Thoracic aorta (tissue), 2 donors: ENCODE results near the gene PPP1R14D. TPM values are rescaled to one million over a fixed set of nuclear protein-coding genes. Genes with fewer than 3 reads are reported as not detected.

Experiments
- ATAC-seq: fragments of 150-250 bp; one replicate; pipeline ENCODE4 v1.8.0; 2017; ENCODE audit warnings: low read depth; ENCODE audit not compliant: insufficient number of reproducible peaks, low FRiP score
- DNase-seq: peaks from one replicate; pipeline ENCODE4 v3.0.0-alpha.2; 2020; ENCODE audit warnings: low spot score
- H3K27ac ChIP-seq, 2 donors: fragments of 200-600 bp; sonication (generic); 1 replicate in 1 of 2; 2 replicates in 1 of 2; pipeline ENCODE4 v1.5.1; 2016; ENCODE audit warnings: mild to moderate bottlenecking in 2 of 2, moderate library complexity in 2 of 2
- H3K27me3 ChIP-seq: fragments of 200-600 bp; sonication (generic); replicated peaks from 2 replicates; pipeline ENCODE4 v1.6.0; 2016; ENCODE audit warnings: mild to moderate bottlenecking; ENCODE audit not compliant: insufficient read depth
- H3K36me3 ChIP-seq: fragments of 200-600 bp; sonication (generic); one replicate; pipeline ENCODE4 v1.5.1; 2016
- H3K4me1 ChIP-seq, 2 donors: fragments of 200-600 bp; sonication (generic); 1 replicate in 1 of 2; 2 replicates in 1 of 2; pipeline versions ENCODE4 v1.5.1 to v1.6.0; 2016; ENCODE audit warnings: low read depth in 2 of 2, mild to moderate bottlenecking in 1 of 2; ENCODE audit not compliant: control insufficient read depth in 1 of 2
- H3K4me3 ChIP-seq: fragments of 200-600 bp; sonication (generic); 2 replicates; pipeline ENCODE4 v1.5.1; 2016; ENCODE audit warnings: mild to moderate bottlenecking
- H3K9me3 ChIP-seq: fragments of 200-600 bp; sonication (generic); 2 replicates; pipeline ENCODE4 v1.5.1; 2016
- total RNA-seq, 2 donors: library from RNA; depleted of rRNA; stranded (reverse); fragments of >200 nt; gene quantifications; one replicate each; pipeline versions ENCODE4 v1.1.0 to v1.2.3, GENCODE V29; 2016
- TF ChIP-seq, protein P1 (sequence below): fragments of 200-600 bp; sonication (generic); IDR thresholded peaks from one replicate; pipeline ENCODE4 v1.5.1; 2019; ENCODE audit warnings: antibody characterized with exemption

Gene PPP1R14D
- total RNA-seq, 2 donors from 2014 or later: not detected

DNA sequence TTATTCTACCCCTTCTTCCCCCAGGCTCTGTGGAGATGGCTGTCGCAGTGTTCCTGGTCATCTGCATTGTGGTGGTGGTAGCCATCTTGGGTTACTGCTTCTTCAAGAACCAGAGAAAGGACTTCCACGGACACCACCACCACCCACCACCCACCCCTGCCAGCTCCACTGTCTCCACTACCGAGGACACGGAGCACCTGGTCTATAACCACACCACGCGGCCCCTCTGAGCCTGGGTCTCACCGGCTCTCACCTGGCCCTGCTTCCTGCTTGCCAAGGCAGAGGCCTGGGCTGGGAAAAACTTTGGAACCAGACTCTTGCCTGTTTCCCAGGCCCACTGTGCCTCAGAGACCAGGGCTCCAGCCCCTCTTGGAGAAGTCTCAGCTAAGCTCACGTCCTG lies 28.2 kb upstream of the PPP1R14D start:
- no peaks in the 10 kb centered on the region for H3K9me3 ChIP-seq
- H3K4me3 ChIP-seq: no peak overlapping the region
- ATAC-seq (no peak), DNase-seq (no peak)
- no peaks in the 10 kb centered on the region for H3K36me3 ChIP-seq
- no peak overlapping the region for H3K27ac ChIP-seq
- TF ChIP-seq, protein P1, sequence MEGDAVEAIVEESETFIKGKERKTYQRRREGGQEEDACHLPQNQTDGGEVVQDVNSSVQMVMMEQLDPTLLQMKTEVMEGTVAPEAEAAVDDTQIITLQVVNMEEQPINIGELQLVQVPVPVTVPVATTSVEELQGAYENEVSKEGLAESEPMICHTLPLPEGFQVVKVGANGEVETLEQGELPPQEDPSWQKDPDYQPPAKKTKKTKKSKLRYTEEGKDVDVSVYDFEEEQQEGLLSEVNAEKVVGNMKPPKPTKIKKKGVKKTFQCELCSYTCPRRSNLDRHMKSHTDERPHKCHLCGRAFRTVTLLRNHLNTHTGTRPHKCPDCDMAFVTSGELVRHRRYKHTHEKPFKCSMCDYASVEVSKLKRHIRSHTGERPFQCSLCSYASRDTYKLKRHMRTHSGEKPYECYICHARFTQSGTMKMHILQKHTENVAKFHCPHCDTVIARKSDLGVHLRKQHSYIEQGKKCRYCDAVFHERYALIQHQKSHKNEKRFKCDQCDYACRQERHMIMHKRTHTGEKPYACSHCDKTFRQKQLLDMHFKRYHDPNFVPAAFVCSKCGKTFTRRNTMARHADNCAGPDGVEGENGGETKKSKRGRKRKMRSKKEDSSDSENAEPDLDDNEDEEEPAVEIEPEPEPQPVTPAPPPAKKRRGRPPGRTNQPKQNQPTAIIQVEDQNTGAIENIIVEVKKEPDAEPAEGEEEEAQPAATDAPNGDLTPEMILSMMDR: no peak
- no peaks in the 10 kb centered on the region for H3K4me1 ChIP-seq
- no peaks in the 10 kb centered on the region for H3K27me3 ChIP-seq

DNA sequence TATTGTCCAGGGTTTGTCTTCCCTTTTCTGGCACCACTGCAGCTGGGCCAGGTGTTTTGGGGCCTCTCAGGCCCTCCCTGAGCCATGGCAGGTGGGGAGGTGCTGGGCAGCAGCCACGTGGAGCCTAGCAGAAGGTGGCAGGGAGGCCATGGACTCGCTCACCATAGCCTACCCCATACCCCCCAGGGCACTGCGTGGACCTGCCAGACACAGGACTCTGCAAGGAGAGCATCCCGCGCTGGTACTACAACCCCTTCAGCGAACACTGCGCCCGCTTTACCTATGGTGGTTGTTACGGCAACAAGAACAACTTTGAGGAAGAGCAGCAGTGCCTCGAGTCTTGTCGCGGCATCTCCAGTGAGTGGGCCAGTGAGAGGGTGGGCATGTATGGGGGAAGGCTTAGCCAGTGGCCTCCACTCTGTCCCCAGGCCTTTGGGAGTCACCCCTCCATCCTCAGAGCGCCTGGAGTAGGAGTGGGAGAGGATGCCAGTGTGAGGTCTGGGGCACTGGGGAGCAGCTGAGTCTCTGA lies 27.3 kb upstream of the PPP1R14D start:
- Histone ChIP-seq H3K4me1 (no peaks in the 10 kb centered on the region), H3K27ac (no peak overlapping the region), H3K4me3 (no peak overlapping the region), H3K9me3 (no peaks in the 10 kb centered on the region), H3K27me3 (no peaks in the 10 kb centered on the region), H3K36me3 (no peaks in the 10 kb centered on the region)
- TF ChIP-seq, protein P1: no peak
- no peak for ATAC-seq
- DNase-seq: no peak

DNA sequence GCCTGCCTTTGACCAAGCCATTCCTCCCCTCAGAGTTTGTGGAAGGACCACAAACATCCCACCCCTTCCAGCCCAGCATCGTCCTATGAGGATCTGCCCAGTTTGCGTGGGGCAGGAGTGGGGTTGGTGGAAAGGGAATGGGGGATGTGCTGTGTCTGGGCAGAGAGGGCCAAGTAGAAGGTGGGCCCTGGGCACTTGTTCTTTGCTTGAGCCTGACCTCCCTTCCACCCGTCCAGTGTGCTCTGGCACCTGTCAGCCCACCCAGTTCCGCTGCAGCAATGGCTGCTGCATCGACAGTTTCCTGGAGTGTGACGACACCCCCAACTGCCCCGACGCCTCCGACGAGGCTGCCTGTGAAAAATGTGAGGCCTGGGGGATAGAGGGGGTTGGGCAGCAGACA lies 25.7 kb upstream of the PPP1R14D start:
- no peak overlapping the region for H3K4me3 ChIP-seq
- DNase-seq (no peak), ATAC-seq (no peak)
- H3K27ac ChIP-seq: no peak overlapping the region
- H3K4me1 ChIP-seq: no peaks in the 10 kb centered on the region
- H3K27me3 ChIP-seq: no peaks in the 10 kb centered on the region
- H3K9me3 ChIP-seq: no peaks in the 10 kb centered on the region
- H3K36me3 ChIP-seq: no peaks in the 10 kb centered on the region
- TF ChIP-seq, protein P1: no peak

DNA sequence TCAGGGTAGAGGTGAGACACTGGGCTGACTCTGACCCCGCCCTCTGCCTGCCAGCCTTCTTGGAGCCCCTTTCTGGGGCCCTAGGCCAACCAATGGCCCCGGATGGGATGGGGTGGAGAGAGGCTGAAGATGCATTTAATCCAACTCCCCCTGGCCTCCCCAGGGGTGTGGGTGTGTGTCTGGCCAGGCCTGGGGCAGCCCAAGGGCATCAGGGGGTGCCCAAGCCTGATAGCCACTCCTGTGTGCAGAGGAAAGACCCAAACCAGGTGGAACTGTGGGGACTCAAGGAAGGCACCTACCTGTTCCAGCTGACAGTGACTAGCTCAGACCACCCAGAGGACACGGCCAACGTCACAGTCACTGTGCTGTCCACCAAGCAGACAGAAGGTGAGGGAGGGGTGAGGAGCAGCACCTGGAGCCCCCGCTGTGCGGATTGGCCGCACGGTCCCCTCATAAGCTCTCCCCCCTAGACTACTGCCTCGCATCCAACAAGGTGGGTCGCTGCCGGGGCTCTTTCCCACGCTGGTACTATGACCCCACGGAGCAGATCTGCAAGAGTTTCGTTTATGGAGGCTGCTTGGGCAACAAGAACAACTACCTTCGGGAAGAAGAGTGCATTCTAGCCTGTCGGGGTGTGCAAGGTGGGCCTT lies 24.9 kb upstream of the PPP1R14D start:
- DNase-seq (no peak), ATAC-seq (no peak)

DNA sequence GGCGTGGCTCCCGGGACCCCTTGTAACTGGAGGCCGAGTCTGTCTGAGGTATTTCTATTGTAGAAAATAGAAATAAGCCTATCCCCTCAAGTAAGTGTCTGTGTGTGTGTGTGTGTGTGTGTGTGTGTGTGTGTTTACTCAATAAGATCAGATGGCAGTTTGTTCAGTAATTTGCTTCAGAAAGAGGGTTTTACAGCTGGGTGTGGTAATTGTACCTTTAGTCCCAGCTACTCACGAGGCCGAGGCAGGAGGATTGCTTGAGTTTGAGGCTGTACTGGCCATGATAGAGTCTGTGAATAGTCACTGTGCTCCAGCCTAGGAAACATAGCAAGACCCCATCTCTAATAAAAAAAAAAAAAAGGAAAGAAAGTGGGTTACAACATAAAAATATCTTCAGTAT lies 24.0 kb upstream of the PPP1R14D start:
- no peaks in the 10 kb centered on the region for H3K36me3 ChIP-seq
- H3K9me3 ChIP-seq: no peaks in the 10 kb centered on the region
- no peaks in the 10 kb centered on the region for H3K4me1 ChIP-seq
- H3K27ac ChIP-seq: no peak overlapping the region
- ATAC-seq: no peak
- no peak for DNase-seq
- no peak overlapping the region for H3K4me3 ChIP-seq
- no peaks in the 10 kb centered on the region for H3K27me3 ChIP-seq
- TF ChIP-seq, protein P1: no peak

More for the DNA sequence above, 24.9 kb upstream of the PPP1R14D start:
- H3K36me3 ChIP-seq: no peaks in the 10 kb centered on the region
- TF ChIP-seq, protein P1: no peak
- no peak overlapping the region for H3K4me3 ChIP-seq
- no peaks in the 10 kb centered on the region for H3K9me3 ChIP-seq
- H3K4me1 ChIP-seq: no peaks in the 10 kb centered on the region
- no peaks in the 10 kb centered on the region for H3K27me3 ChIP-seq
- no peak overlapping the region for H3K27ac ChIP-seq
